Astrocyte of the cerebellum (primary cell): ENCODE data around the gene REPS1.

ENCODE experiments used
- DNase-seq: peaks from one replicate; pipeline ENCODE4 v3.0.0-alpha.2; 2011; ENCODE audit warnings: low read depth
- H3K4me3 ChIP-seq: 2 replicates; pipeline ENCODE4 v1.5.1; 2011; ENCODE audit warnings: mild to moderate bottlenecking, low read depth, low read length, moderate library complexity
- in situ Hi-C: cut with HindIII; loops from 2 replicates; pipeline ENCODE4 v1.10.0; 2017; ENCODE audit warnings: low sequenced_read_pairs
- TF ChIP-seq, protein P1 (sequence below): IDR thresholded peaks from 2 replicates; pipeline ENCODE4 v1.5.1; 2012; ENCODE audit warnings: low read length, low read depth, moderate library complexity, mild to moderate bottlenecking; ENCODE audit errors: missing control alignments

Gene REPS1

DNA sequence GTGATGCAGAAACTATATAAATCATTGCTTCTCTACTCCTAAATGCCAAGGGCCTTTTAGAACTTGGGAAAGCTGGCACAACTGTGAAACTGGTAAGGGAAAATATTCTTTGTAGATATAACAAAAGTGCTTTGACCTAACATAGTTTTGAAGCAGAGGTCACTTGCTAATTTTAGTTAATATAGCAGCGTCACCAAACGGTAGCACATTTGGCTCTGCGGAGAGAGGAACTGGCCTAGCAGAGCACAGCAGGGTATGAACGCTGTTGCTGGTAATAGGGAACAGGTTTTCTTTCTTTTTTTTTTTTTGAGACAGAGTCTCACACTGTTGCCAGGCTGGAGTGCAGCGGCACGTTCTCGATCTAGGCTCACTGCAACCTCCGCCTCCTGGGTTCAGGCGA, 124.7 kb downstream of the REPS1 start:
- TF ChIP-seq, protein P1, sequence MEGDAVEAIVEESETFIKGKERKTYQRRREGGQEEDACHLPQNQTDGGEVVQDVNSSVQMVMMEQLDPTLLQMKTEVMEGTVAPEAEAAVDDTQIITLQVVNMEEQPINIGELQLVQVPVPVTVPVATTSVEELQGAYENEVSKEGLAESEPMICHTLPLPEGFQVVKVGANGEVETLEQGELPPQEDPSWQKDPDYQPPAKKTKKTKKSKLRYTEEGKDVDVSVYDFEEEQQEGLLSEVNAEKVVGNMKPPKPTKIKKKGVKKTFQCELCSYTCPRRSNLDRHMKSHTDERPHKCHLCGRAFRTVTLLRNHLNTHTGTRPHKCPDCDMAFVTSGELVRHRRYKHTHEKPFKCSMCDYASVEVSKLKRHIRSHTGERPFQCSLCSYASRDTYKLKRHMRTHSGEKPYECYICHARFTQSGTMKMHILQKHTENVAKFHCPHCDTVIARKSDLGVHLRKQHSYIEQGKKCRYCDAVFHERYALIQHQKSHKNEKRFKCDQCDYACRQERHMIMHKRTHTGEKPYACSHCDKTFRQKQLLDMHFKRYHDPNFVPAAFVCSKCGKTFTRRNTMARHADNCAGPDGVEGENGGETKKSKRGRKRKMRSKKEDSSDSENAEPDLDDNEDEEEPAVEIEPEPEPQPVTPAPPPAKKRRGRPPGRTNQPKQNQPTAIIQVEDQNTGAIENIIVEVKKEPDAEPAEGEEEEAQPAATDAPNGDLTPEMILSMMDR = no peak
- no peak for DNase-seq
- H3K4me3 ChIP-seq = no peak overlapping the region
- in situ Hi-C loops = no loop called here

DNA sequence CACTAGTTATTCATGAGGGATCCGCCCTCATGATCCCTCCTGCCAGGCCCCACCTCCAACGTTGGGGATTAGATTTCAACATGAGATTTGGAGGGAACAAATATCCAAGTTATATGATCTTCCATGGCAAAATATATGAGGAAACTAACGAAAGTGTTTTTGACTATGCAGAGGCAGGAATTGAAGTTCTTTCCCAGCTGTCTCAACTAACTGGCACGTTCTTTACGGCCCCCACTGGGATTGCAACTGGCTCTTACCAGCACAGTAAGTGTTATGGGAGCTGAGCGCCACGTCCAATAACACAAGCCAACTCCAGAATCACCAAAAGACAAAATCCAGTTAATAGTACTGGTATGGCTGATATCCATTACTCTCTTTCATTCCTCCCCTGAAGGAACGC, 125.6 kb downstream of the REPS1 start:
- no peak overlapping the region for H3K4me3 ChIP-seq
- TF ChIP-seq, protein P1 = no peak
- no peak for DNase-seq
- in situ Hi-C loops = no loop called here

DNA sequence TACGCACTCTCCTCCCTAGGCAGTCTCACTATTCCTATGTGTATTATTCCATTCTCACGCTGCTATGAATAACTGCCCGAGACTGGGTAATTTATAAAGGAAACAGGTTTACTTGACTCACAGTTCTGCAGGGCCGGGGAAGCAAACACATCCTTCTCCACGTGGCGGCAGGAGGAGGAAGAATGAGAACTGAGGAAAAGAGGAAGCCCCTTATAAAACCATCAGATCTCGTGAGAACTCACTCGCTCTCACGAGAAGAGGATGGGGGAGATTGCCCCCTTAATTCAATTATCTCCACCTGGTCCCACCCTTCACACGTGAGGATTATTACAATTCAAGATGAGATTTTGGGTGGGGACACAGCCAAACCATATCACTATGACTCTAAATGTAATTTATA, 130.3 kb downstream of the REPS1 start:
- DNase-seq = no peak
- TF ChIP-seq, protein P1 = no peak
- in situ Hi-C loops = no loop called here
- no peak overlapping the region for H3K4me3 ChIP-seq

DNA sequence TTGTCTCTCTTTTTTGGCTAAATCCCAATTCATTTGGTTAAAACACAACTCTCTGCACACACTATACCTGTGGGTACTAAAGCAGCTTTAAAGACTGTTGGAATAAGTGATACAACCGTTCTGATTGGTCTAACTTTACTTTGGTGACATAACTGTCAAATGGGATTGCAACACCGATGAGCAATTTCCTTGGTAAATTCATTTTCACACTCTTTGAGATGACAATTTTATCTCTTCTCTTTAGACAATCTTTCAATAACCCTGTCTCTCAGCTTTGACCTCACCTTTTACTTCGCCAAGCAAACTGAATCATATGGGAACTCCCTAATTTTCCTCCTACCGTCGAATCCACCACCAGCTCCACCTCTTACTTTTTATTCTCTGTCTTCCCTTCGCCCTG, 131.4 kb downstream of the REPS1 start:
- in situ Hi-C loops = no loop called here
- no peak overlapping the region for H3K4me3 ChIP-seq
- TF ChIP-seq, protein P1 = no peak
- DNase-seq = no peak
